GM19240 (cell line): ENCODE results near the gene OTOP3.
"Not testable (repeated sequence)": the region's sequence is repeated elsewhere in the genome, so short reads cannot be mapped to it uniquely, and the experiment has no call there.

Experiments
- DNase-seq: peaks from one replicate; pipeline ENCODE4 v3.0.0; 2011; ENCODE audit warnings: low spot score; ENCODE audit not compliant: insufficient read length

Gene OTOP3, protein sequence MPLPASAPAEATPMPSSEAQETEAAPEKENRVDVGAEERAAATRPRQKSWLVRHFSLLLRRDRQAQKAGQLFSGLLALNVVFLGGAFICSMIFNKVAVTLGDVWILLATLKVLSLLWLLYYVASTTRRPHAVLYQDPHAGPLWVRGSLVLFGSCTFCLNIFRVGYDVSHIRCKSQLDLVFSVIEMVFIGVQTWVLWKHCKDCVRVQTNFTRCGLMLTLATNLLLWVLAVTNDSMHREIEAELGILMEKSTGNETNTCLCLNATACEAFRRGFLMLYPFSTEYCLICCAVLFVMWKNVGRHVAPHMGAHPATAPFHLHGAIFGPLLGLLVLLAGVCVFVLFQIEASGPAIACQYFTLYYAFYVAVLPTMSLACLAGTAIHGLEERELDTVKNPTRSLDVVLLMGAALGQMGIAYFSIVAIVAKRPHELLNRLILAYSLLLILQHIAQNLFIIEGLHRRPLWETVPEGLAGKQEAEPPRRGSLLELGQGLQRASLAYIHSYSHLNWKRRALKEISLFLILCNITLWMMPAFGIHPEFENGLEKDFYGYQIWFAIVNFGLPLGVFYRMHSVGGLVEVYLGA

DNA sequence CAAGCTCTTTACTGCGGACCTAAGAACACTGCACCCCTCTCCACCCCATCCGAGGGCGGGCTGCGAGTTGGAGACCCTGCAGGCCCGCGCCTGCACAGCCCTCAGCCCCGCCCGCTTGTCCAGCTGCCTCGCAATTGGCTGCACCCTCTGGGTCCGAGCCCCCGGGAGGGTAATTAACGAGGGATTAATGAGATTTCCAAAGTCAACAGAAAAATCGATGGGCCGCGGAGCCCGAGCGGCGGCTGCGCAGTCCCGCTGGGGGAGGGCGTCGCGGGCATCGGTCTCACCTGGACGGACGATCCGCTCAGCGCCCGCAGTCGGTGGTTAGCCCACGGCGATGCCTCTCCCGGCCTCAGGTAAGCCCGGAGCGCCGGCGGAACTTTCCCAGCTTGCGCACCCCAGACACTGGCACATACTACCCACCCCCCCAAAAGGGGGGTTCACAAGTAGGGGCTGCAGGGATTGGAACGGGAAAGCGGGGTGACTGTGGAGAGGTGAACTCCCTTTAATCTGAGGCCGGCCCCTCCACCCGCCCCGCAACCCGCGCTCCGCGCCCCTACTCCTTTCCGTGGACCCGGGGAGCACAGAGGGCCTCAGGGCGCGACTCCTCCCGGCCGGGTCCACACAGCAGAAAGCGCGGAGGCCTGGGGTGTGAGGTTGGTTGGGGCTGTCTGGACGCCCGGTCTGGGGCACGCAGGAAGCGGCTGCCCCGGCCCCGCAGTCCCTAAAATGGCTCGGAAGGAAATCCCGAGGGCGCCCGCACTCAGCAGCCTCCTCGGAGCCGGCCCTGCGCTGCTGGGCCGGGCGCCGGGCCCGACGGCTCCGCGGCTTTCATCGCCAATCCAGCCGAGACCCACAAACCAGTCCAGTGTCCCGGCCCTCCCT, at the start of gene OTOP3:
TSS of gene OTOP3 (plus strand) at position 314 of the 885 bp plus-strand sequence. CDS start at position 338, 24 bp downstream.
- no peak for DNase-seq

DNA sequence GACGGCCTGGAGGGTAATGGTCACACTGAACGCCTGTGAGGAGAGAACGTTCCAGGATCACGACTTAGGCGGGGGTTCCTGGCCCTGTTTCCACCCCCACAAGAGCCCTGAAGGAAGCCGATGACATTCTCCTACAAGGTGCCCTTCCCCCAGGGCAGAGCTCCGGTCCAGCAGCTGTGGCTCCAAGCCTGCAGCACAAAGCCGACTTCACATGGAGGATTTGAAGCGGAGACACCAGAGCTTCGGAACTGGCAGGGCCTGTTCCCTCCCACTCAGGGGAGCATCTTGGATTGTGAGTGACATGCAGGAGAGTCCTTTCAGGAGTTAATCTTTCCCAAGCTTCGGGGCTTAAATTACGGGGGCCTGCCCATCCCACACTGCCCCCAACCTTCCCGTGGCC, 47.2 kb upstream of the OTOP3 start:
- no peak for DNase-seq

DNA sequence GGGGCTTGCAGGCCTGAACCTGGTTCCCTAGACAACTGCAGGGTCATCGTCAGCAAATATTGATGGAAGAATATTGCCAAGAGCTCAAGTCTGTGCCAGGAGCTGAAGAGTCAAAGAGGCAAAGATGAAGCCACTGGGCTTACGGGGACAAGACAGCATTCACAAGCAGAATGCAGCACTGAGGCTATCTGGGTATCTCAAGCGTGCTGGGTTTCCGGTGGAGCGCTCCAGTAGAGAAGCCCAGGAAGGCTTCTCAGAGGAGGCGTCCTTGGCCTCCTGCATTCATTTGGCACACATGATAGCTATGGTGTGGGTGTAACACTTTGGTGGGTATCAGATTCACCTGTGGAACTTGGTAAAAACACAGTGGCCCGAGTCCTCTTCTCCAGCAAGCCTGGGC, 45.1 kb upstream of the OTOP3 start:
- no peak for DNase-seq

DNA sequence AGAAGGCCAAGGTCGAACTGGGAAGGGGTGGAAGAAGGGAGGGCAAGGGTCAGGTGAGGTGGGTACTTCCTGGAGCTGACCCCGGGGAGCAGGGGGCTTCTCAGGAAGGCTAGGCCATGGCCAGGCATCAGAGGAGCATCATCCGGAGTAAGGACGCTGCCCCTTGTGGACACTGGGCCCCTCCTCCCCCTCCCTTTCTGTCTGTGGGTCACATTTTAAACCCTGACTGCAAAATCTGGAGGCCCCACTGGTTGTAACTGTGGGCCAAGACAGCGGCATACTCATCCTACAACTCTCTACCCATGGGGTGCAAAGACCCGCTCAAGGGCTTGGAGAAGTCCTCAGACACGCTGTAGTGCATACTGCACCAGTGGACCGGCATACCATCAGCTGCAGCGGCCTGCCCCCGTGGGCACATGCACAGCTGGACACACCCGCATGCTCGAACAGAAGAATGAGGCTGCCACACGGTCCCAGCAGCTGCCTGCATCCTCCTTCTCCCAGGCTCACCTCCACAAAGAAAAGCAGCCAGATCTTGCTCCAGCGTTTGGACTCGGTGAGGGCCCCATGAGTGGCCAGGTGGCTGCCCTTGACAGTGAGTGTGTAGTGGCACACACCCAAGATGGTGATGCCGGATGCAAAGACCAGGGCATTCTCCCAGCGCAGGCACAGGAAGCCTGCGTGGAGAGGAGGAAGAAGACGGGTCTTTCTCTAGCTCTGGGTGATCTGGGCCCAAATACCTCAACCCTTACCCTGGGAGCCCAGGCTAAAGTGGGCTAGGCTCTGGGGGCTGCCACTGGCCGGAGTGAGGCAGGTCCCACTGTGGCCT, 43.5 kb upstream of the OTOP3 start:
- DNase-seq: no peak

DNA sequence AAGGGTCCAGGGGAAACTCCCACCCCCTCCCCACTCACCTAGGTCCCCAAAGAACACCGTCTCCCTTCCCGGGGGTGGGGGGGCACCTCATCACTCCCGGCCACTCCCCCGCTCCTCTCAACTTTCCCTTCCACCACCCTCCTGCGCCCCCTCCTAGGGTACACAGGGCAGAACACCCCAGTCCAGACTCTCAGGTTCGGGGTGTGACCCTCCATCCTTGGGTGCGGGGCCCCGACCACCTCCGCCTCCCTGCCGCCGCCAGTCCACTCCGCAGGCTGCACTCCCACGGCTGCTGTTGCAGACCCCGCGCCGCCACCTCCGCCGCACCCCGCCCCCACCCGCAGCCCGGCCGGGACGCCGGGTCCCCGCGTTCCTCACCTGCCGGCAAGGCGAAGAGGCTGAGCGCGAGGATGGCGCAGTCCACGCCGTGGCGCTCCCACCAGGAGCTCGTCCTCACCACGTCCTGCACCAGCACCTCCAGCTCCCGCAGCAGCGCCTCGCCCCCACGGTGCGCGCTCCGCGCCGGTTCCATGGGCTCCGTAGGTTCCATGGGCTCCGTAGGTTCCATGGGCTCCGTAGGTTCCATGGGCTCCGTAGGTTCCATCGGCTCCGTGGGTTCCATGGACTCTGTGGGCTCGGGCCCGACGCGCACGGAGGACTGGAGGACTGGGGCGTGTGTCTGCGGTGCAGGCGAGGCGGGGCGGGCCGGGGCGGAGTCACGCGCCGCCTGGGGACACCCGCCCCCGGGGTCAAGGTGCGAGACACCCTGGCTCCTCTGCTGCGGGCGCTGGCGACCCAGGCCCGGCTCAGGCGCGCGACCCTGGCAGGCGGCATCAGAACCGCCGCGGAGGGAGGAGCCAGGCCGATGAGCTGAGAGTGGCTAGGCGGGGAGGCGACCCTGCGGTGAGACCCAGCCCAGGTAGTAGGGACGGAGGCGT, 42.5 kb upstream of the OTOP3 start, which contains the start of gene FADS6:
TSS of gene FADS6 (minus strand) at position 660 of the 938 bp plus-strand sequence. CDS start at position 622, 38 bp downstream.
- no peak for DNase-seq

DNA sequence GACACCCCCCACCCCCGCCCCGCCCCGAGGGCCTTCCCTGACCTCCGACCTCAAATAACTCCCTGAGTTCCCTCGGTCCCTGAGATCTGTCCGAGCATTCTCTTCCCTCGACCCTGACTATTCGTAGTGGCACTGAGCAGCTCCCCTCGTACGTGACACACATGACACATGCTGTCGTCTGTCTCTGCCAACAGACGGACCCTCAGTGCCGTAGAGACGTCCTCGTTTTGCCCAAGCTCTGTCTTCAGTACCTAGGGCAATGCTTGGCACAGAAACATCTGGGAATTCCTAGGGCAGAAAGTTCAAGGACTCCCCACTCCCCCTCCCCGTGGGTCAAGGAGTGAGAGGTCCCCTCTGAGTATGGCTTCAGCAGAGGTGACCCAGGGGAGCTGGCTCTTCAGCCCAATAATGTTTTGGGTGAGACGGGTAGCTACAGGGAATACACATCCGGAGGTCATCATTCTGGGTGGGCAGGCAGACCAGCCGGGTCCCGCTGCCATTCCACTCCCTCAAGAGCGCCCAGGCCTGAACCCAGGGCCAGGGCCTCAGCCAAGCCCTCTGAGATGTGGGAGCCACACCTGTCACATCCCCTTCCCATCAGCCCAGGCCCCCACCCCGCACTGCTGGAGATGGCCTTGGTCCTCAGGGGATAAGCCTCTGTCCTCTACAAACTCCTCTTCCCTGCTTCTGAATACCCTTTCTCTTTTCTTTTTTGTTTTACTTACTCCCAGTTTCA, 41.6 kb upstream of the OTOP3 start:
- no peak for DNase-seq

DNA sequence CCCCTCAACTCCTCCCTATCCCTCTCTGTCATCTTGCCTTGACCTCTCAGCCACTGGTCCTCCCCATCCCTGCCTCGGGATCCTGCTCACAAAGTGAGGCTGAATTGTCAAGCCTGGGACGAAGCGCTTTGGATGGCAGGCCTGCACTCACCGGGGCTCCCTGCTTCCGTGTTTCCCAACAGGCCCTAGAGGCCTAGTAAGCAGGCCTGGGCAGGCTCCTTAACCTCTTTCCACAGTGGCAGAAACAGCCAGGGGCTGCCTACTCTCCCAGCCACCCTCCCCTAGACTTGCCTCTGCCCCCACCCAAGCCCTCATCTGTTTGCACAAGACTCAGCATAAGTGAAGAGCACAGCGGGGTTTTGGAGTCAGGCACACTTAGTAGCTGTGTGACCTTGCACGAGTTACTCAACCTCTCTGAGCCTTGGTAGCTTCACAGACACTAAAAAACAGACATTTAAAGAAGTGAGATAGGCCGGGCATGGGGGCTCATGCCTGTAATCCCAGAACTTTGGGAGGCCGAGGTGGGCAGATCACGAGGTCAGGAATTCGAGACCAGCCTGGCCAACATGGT, 37.2 kb upstream of the OTOP3 start:
- no peak for DNase-seq

DNA sequence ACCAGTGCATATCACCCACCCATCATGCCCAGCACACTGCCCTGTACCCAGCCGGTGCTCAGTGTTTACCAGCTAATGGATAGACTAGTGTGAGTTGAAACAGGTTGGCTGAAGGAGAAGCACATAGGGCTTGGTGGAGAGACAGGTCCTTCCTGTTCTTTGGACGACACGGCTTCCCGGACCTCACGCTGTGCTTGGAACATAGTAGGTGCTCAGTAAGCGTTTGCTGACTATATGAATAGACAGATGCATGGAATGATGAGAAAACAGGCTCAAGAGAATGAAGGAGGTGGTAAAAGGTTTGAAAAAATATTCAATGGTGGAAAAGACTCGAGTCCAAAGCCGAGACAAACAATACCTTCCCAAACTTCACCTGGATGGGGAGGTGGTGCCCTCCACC, 35.5 kb upstream of the OTOP3 start:
- no peak for DNase-seq

DNA sequence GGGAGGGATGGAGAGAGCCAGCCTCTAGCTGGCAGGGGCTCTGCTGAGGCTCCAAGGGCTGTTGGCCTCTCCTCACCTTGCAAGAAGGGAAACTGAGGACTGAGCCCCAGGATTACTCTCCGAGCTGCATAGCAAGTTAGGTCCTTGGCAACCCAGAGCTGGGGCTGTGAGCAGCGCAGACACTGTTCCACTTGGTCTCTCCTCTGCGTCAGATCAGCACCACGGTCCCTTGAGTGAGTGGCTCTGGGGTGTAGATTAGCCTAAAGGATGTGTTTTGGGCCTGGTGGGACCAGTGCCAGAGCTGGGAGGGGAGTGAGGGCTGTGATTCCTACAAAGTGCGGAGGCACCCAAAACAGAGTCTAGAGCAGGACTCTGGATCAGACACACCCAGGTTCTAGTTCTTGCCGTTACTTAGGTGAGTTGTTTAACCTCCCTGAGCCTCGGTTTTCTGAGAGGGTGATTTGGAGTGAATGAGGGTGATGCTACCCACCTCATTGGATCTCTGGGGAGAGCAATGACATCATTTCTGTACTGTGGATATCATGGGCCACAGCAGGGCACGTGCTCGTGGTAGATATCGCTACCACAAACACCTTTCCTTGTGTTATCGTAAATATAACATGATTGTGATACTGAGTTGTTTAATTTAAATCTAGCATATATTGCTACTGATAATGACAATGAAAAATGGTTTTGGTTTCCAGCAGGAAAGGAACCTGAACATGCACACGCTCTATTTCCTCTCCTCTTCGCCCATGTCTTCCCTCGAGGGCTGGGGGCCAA, 34.2 kb upstream of the OTOP3 start:
- DNase-seq: no peak

DNA sequence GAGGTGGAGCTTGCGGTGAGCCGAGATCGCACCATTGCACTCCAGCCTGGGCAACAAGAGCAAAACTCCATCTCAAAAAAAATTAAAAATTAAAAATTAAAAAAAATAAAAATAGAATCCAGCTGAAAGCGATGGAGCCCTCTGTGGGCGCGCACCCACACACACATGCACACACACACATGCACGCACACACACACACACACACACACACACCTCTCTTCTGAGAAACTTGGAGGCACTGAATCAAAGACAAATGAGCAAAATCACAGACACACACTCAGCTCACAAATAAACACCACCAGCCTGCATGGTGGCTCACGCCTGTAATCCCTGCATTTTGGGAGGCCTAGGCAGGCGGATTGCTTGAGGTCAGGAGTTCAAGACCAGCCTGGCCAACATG, 32.7 kb upstream of the OTOP3 start:
- no peak for DNase-seq

DNA sequence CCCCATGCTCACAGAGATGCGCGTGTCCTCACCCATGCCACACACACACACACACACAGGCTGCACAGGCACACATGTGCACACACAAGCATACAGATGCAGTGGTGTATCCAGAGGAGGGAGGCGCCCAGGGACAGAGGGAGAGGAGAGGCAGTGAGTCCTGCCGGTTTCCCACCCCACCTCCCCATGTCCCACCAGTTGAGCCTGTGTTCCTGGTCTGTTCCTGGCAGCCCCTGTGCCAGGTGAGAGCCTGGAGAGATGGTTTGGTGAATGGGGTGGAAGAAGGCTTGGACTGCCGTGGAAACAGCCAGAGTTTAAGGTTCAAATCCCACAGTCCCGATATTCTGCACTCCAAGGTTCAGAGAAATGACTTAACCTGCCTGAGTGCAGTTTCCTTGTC, 32.0 kb upstream of the OTOP3 start:
- DNase-seq: no peak

DNA sequence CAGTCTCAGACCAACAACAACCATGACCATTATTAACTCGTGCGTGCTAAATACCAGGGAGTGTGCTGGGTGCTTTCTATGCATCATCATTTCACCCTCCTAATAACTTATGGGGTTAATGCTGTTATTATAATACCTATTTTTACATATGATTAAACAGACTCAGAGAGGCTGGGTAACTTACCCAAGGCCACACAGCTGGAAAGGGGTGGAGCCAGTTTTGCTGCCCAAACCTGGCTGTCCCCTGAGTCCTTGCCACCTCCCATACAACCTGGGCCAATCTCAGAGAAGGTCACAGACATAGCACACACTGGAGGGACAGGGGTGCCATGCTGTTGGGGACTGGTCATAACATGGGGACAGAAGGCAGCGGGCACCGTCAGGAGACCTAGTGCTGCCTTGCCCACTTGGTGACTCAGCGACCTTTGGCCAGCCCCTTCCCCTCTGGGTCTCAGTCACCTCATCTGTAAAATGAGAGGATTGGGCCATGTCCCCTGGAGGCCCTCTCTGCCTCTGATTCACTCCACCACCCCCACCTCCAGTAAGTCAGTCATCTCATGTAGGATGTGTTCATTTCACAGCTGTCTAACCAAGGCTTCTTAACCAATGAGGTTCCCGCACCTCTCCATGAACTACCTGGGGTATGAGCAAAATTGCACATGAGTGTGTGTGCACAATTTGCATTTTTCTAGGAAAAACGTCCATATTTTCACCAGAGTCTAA, 30.9 kb upstream of the OTOP3 start:
- no peak for DNase-seq

DNA sequence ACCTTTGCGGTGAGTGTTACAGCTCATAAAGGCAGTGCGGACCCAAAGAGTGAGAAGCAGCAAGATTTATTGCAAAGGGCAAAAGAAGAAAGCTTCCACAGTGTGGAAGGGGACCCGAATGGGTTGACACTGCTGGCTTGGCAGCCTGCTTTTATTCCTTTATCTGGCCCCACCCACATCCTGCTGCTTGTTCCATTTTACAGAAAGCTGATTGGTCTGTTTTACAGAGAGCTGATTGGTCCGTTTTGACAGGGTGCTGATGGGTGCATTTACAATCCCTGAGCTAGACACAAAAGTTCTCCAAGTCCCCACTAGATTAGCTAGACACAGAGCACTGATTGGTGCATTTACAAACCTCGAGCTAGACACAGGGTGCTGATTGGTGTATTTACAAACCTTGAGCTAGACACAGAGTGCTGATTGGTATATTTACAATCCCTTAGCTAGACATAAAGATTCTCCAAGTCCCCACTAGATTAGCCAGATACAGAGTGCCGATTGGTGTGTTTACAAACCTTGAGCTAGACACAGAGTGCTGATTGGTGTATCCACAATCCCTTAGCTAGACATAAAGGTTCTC, 29.4 kb upstream of the OTOP3 start:
- DNase-seq: not testable (repeated sequence)

DNA sequence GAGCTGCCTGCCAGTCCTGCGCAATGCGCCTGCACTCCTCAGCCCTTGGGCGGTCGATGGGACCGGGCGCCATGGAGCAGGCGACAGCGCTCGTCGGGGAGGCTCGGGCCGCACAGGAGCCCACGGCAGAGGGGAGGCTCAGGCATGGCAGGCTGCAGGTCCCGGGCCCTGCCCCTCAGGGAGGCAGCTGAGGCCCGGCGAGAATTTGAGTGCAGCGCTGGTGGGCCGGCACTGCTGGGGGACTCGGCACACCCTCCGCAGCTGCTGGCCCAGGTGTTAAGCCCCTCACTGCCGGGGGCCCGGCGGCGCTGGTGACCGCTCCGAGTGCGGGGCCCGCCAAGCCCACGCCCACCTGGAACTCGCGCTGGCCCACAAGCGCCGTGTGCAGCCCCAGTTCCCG, 28.7 kb upstream of the OTOP3 start:
- no peak for DNase-seq

DNA sequence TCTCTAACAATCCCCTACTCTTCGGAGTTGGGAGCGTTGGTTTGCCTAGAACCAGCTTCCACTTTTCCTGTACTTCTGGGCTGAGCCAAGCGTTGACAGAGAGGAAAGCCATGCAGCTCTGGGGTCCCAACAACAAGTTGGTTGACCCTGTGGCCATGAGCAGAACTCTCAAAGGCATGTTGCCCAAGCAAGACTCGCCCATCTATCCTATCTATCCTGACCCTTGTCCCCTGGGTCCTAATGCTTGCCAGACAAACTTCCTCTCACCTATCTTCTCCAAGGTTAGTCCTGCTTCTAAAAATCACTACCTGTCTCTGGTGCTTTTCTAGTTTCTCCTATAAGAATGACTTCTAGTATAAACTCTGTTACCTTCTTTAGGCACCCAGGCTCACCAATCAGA, 26.6 kb upstream of the OTOP3 start:
- DNase-seq: not testable (repeated sequence)

DNA sequence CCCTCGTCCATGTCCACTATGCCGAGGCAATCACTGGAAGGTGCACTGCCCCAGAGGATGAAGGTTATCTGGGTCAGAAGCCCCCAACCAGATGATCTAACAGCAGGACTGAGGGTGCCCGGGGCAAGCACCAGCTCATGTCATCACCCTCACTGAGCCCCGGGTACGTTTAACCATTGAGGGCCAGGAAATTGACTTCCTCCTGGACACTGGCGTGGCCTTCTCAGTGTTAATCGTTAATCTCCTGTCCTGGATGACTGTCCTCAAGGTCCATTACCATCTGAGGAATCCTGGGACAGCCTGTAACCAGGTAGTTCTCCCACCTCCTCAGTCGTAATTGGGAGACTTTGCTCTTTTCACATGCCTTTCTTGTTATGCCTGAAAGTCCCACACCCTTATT, 24.3 kb upstream of the OTOP3 start:
- not testable (repeated sequence) for DNase-seq
